ENCODE results near the gene ZSCAN5B.
"Not testable (repeated sequence)": the region's sequence is repeated elsewhere in the genome, so short reads cannot be mapped to it uniquely, and the experiment has no call there.

Gene ZSCAN5B, protein sequence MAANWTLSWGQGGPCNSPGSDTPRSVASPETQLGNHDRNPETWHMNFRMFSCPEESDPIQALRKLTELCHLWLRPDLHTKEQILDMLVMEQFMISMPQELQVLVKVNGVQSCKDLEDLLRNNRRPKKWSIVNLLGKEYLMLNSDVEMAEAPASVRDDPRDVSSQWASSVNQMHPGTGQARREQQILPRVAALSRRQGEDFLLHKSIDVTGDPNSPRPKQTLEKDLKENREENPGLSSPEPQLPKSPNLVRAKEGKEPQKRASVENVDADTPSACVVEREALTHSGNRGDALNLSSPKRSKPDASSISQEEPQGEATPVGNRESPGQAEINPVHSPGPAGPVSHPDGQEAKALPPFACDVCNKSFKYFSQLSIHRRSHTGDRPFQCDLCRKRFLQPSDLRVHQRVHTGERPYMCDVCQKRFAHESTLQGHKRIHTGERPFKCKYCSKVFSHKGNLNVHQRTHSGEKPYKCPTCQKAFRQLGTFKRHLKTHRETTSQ

GRCh38 chr19:56197646-56198045, at the start of gene ZSCAN5B:
TSS of gene ZSCAN5B (minus strand) at chr19:56197783. CDS start at chr19:56193052, 4,731 bp downstream.
- DNase-seq (ENCODE audit: low spot score); H3K27ac ChIP-seq; H3K4me3 ChIP-seq: not testable (repeated sequence)

- H3K4me3 ChIP-seq; DNase-seq (ENCODE audit: low spot score): not testable (repeated sequence)
These were observed 48.2 kb upstream of the ZSCAN5B start for GRCh38 chr19:56245764-56246163.

DNA sequence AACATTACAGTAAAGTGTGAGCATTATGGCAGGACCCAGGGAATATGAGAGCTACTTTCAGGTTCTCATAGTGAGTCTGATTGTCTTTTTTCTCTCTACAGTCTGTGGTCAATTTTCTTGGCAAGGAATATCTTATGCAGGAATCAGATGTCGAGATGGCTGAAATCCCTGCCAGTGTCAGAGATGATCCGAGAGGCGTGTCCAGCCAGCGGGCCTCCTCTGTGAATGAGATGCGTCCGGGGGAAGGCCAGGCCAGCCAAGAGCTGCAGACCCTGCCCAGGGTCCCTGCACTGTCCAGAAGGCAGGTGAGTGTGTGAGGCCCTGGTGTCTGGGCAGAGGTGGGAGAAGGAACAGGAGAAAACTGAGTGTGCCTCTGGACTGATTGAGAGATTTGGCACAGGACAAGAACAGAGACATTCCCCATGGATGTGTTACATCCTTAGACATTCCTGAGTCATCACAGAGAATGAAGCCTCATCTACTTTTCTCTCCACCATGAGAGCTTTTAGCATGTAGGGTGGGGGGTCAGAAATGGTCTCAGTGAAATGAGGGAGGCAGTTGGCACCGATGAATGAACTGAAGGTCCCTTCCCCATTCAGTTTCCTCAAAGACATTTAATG, 47.6 kb upstream of the ZSCAN5B start:
- H3K27ac ChIP-seq = no peak overlapping the region
- DNase-seq (ENCODE audit: low spot score) = no peak
- TF ChIP-seq CTCF (IDR thresholded peaks at IDR 0.05) = no peak
- no peak overlapping the region for H3K4me3 ChIP-seq

More at GRCh38 chr19:56245764-56246163, 48.2 kb upstream of the ZSCAN5B start:
- not testable (repeated sequence) for H3K27ac ChIP-seq

GRCh38 chr19:56223481-56223880, 25.9 kb upstream of the ZSCAN5B start:
- no peak for TF ChIP-seq CTCF (IDR thresholded peaks at IDR 0.05)
- DNase-seq (ENCODE audit: low spot score) = no peak
- Histone ChIP-seq H3K27ac (no peak overlapping the region), H3K4me3 (no peak overlapping the region)

DNA sequence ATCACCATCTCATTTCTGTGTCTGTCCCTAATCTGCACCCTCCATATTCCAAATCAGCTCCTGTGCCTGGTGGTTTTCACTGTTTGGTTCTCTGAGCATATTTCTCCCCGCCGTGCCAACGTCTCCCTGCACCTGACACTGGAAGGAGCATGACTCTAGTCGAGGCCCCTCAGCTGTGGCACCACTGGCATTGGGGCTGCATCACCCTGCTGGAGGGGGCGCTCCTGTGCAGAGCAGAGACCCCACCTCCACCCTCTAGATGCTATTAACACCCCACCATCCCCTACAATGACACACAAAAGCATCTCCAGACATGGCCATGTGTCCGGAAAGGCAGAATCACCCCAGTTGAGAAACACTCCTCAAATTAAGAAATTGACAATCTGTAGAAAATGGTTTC, 25.3 kb upstream of the ZSCAN5B start:
- no peak overlapping the region for H3K4me3 ChIP-seq
- DNase-seq (ENCODE audit: low spot score) = no peak
- TF ChIP-seq CTCF (IDR thresholded peaks at IDR 0.05) = no peak
- H3K27ac ChIP-seq = no peak overlapping the region

DNA sequence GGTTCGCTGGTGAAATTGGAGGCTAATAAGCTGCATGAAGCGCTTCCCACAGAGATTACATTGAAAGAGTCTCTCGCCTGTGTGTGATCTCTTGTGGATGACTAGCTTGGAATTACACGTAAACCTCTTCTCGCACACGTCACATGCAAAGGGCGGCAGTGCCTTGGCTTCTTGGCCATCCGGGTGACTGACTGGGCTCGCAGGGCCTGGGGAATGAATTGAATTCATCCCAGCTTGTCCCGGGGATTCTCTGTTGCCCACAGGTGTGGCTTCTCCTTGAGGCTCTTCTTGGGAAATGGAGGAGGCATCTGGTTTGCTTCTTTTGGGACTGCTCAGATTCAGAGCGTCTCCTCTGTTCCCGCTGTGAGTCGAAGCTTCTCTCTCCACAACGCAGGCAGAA, 24.3 kb upstream of the ZSCAN5B start:
- TF ChIP-seq CTCF (IDR thresholded peaks at IDR 0.05) = no peak
- H3K4me3 ChIP-seq = no peak overlapping the region
- no peak for DNase-seq (ENCODE audit: low spot score)
- H3K27ac ChIP-seq = no peak overlapping the region

GRCh38 chr19:56221442-56221841, 23.9 kb upstream of the ZSCAN5B start:
- H3K27ac ChIP-seq; DNase-seq (ENCODE audit: low spot score); H3K4me3 ChIP-seq: not testable (repeated sequence)

GRCh38 chr19:56218961-56219360, 21.4 kb upstream of the ZSCAN5B start:
- Histone ChIP-seq H3K27ac (no peak overlapping the region), H3K4me3 (no peak overlapping the region)
- no peak for TF ChIP-seq CTCF (IDR thresholded peaks at IDR 0.05)
- DNase-seq (ENCODE audit: low spot score) = no peak

All from coronary artery (tissue), 2 donors.